Adrenal gland (tissue), 12 donors: ENCODE data around the gene PAPOLA. TPM values are rescaled to one million over a fixed set of nuclear protein-coding genes. Genes with fewer than 3 reads are reported as not detected.

Source experiments
- DNase-seq, 7 donors: peaks; one replicate each; pipeline ENCODE4 v3.0.0-alpha.2; 2019 to 2020
- H3K27ac ChIP-seq, 5 donors: fragments of 200-600 bp; sonication (generic) in 4 of 5; 1 replicate in 3 of 5; 2 replicates in 2 of 5; pipeline versions ENCODE4 v1.5.1 to v1.8.0; 2016 to 2020; ENCODE audit warnings: mild to moderate bottlenecking in 1 of 5
- H3K27me3 ChIP-seq: fragments of 200-600 bp; 2 replicates; pipeline ENCODE4 v1.8.0; 2021
- H3K36me3 ChIP-seq, 2 donors: fragments of 200-600 bp; replicated peaks in 1 of 2; 1 replicate in 1 of 2; 2 replicates in 1 of 2; pipeline versions ENCODE4 v1.5.1 to v1.8.0; 2018 to 2022
- H3K4me1 ChIP-seq, 2 donors: fragments of 200-600 bp; replicated peaks in 1 of 2; 1 replicate in 1 of 2; 2 replicates in 1 of 2; pipeline versions ENCODE4 v1.5.1 to v1.8.0; 2018 to 2021
- H3K4me3 ChIP-seq, 4 donors: fragments of 200-600 bp; sonication (generic) in 3 of 4; one replicate each; pipeline ENCODE4 v1.5.1; 2016 to 2018
- H3K9me3 ChIP-seq, 3 donors: fragments of 200-600 bp; sonication (generic) in 1 of 3; replicated peaks in 1 of 3; 1 replicate in 2 of 3; 2 replicates in 1 of 3; pipeline versions ENCODE4 v1.5.1 to v1.8.0; 2016 to 2021
- CTCF ChIP-seq, 6 experiments: fragments of 450-650 bp in 4 of 6; fragments of 200-600 bp in 2 of 6; sonication (generic) in 1 of 6; IDR thresholded peaks; 1 replicate in 5 of 6; 2 replicates in 1 of 6; pipeline versions ENCODE4 v1.5.1 to v1.8.0; 2016 to 2021; ENCODE audit warnings: antibody characterized with exemption in 6 of 6, mild to moderate bottlenecking in 2 of 6, moderate library complexity in 1 of 6
- POLR2A ChIP-seq, 2 donors: fragments of 450-650 bp; IDR thresholded peaks; one replicate each; pipeline ENCODE4 v1.6.1; 2017; ENCODE audit warnings: antibody characterized with exemption in 2 of 2, mild to moderate bottlenecking in 2 of 2, moderate library complexity in 1 of 2
- WGBS, 4 donors: extraction: QIAGEN DNeasy Blood & Tissue Kit in 2 of 4; methylation state at CpG; one replicate each; pipeline versions ENCODE4 v1.1.5 to v1.1.7; 2013 to 2017; 5-methylcytosine and 5-hydroxymethylcytosine counted together
- intact Hi-C, 2 donors: fragments of 100-400 bp; cut with DNase I; formaldehyde crosslinking; loops; one replicate each; pipeline versions ENCODE4 v1.14.1 to v1.15.0; 2022 to 2023
- polyA plus RNA-seq, 3 donors: library from polyadenylated mRNA; stranded (reverse); fragments of 200-250 nt in 2 of 3; fragments of 350-450 nt in 1 of 3; fragmentation: Illumina TruSeq in 1 of 3; extraction: RNeasy Lipid Tissue Mini Kit (QIAGEN cat#74804) in 1 of 3; gene quantifications; one replicate each; pipeline ENCODE4 v1.2.3, GENCODE V29; 2013 to 2014
- total RNA-seq, 9 donors: library from RNA; depleted of rRNA in 4 of 9; stranded (reverse); fragments of >200 nt in 4 of 9; fragments of 120-200 nt in 1 of 9; fragmentation: NEBNext Ultra II Directional in 1 of 9; extraction: Animal tissue kit (Norgen Biotek cat#: 25700) in 1 of 9; gene quantifications; one replicate each; pipeline versions ENCODE4 v1.1.0 to v1.2.4, GENCODE V29; 2013 to 2023
- donor health status: healthy with polysubstance abuse.
- donor health status: Bipolar disorder and iron deficiency.
- donor health status: DM: yes; HTN: yes; CAD: no.
- donor health status: DM: no; HTN: no; CAD: no.
- donor health status: DM: no; HTN: no; CAD: no.
- donor health status: DM: yes; HTN: yes; CAD: no.

The PAPOLA gene
- total and polyA plus RNA-seq, 12 donors: 63.3 to 205 (median 156) TPM

DNA sequence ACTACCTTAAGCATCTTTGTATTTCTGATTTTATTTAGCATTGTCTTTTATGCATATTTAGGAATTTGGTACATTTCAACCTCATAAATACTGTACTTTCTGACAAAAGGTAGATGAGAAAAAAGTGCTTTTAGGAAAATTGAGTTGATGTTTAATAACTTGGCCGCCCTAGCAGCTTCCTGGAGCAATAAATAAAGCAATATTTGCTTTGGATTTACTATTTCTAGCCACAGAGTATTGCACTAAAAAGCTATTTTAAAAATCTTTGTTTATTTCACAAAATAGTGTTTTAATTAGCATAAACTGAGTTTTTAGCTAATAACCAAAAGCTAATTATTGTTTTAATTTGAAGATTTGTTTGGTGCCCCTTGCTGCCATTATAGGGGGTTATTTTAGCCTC is 9.5 kb downstream of the PAPOLA start:
- no peaks in the 10 kb centered on the region for H3K36me3 ChIP-seq

DNA sequence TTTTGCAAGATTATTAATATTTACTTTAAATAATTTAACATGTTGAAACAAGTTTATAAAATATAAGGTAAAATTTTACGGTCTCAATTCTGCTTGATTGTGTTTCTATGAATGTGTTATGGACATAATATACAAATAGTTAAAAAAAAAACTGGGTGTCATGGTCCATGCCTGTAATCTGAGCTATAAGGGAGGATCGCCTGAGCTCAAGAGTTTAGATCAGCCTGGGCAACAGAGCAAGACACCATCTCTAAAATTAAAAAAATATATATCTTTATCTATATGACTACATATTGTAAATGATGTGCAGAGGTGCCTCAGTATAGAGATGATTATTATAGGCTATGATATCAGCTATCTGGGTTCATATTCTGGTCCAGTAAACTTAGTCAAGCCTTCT is 9.9 kb downstream of the PAPOLA start:
- DNase-seq: no peak
- WGBS, 4 donors: 85 to 93% (median 88%) methylated on average over 2 of the region's 2 CpGs
- H3K4me1 ChIP-seq: peaks cover 15 to 81% of the 10 kb centered on the region in 2 donors
- no peaks in the 10 kb centered on the region for H3K36me3 ChIP-seq
- H3K4me3 ChIP-seq: no peak overlapping the region
- no peaks in the 10 kb centered on the region for H3K9me3 ChIP-seq
- H3K27me3 ChIP-seq: no peaks in the 10 kb centered on the region
- TF ChIP-seq CTCF (IDR thresholded peaks at IDR 0.05): no peak
- TF ChIP-seq POLR2A (IDR thresholded peaks at IDR 0.05): no peak
- intact Hi-C loops: no loop called here
- no peak overlapping the region for H3K27ac ChIP-seq

More for the DNA sequence above, 9.5 kb downstream of the PAPOLA start:
- TF ChIP-seq POLR2A (IDR thresholded peaks at IDR 0.05) (no peak), CTCF (IDR thresholded peaks at IDR 0.05) (no peak)
- H3K27ac ChIP-seq: no peak overlapping the region
- 63 to 68% (median 66%) methylated on average over 1 of the region's 1 CpG for WGBS, 4 donors
- peaks cover 15 to 85% of the 10 kb centered on the region in 2 donors for H3K4me1 ChIP-seq
- no peak for DNase-seq
- H3K27me3 ChIP-seq: no peaks in the 10 kb centered on the region
- intact Hi-C loops: no loop called here
- H3K9me3 ChIP-seq: no peaks in the 10 kb centered on the region
- no peak overlapping the region for H3K4me3 ChIP-seq

- H3K4me3 ChIP-seq: no peak overlapping the region
- H3K4me1 ChIP-seq: peaks cover 15 to 81% of the 10 kb centered on the region in 2 donors
- no peaks in the 10 kb centered on the region for H3K36me3 ChIP-seq
- no peaks in the 10 kb centered on the region for H3K27me3 ChIP-seq
- no peaks in the 10 kb centered on the region for H3K9me3 ChIP-seq
- DNase-seq: no peak
- H3K27ac ChIP-seq: no peak overlapping the region
- WGBS, 4 donors: 88 to 89% (median 89%) methylated on average over 5 of the region's 5 CpGs
- no peak for TF ChIP-seq CTCF (IDR thresholded peaks at IDR 0.05)
- no peak for TF ChIP-seq POLR2A (IDR thresholded peaks at IDR 0.05)
- intact Hi-C loops: no loop called here
These were observed 10.6 kb downstream of the PAPOLA start for GRCh38 chr14:96512602-96513397.

GRCh38 chr14:96514694-96515093 is 12.5 kb downstream of the PAPOLA start:
- no peaks in the 10 kb centered on the region for H3K27me3 ChIP-seq
- intact Hi-C loops: no loop called here
- no peak for TF ChIP-seq POLR2A (IDR thresholded peaks at IDR 0.05)
- no peak for TF ChIP-seq CTCF (IDR thresholded peaks at IDR 0.05)
- no peak overlapping the region for H3K27ac ChIP-seq
- H3K4me1 ChIP-seq: peaks cover 15 to 65% of the 10 kb centered on the region in 2 donors
- 75 to 82% (median 79%) methylated on average over 3 of the region's 3 CpGs for WGBS, 4 donors
- DNase-seq: no peak
- no peaks in the 10 kb centered on the region for H3K36me3 ChIP-seq
- H3K4me3 ChIP-seq: no peak overlapping the region
- no peaks in the 10 kb centered on the region for H3K9me3 ChIP-seq
